ENCODE data around the gene DSCAML1. TPM values are rescaled to one million over a fixed set of nuclear protein-coding genes. Genes with fewer than 3 reads are reported as not detected.

The DSCAML1 gene
- total RNA-seq, 1 experiment from 2014 or later = 0.90 TPM

DNA sequence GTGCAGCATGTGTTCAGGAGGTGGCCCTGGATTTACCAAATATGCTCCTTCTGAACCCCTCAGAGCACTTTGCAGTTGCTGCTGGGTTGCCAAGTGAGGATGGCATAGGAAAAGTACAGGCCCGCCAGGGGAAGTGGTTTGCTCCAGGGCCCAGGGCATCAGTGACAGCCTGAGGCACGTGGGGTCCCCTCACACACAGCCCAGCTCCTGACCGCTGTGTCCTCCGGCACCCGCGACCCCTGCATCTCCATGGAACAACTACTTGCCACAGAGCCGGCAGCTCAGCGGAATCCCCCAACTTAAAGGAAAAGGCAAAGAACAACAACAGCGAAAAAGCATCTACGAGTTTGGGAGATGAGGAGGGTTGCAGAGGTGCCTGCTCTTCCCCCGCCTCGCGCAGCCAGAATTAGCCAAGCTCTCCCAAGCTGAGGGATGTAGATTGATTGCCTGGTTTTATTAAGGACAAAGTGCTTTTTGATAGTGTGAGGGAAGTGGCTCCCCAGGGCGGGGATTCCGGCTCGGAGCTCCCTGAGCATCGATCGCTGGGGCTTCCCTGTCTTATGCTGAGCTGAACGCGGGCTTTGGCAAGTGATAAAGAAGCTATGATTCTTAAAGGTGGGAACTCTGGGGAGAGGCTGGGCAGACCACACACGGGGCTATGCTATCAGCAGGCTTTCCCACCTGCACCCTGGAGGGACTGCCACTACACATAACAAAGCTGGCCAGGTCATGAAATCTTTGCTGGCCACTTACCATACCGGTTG lies 294.8 kb downstream of the DSCAML1 start (continued):
- TF ChIP-seq IRF2 (CRISPR knock-in tag; IDR thresholded peaks at IDR 0.05; ENCODE audit: borderline replicate concordance, low read depth) (no peak), CREM (CRISPR knock-in tag; IDR thresholded peaks at IDR 0.05) (no peak)

GRCh38 chr11:117501237-117501898 lies 295.6 kb downstream of the DSCAML1 start:
- DNase-seq (ENCODE audit: low spot score) = no peak
- H3K4me1 Mint-ChIP-seq = peaks cover 19% of the 10 kb centered on the region
- POLR2A ChIA-PET = no interaction called here
- ATAC-seq = no peak
- CTCF ChIA-PET = interaction anchor here (1.9 to 3.0 kb wide), 3 partner anchors 58 to 120 kb away, joined by 6 to 25 read pairs (median 10); no protein-coding TSS in a partner anchor
- H3K9me3 Mint-ChIP-seq = no peaks in the 10 kb centered on the region
- H3K4me3 Mint-ChIP-seq = no peak overlapping the region
- H3K27ac Mint-ChIP-seq = peak overlapping the region; percentile 32; the same call in 1 of the 2 replicates
- no peaks in the 10 kb centered on the region for H3K27me3 Mint-ChIP-seq (ENCODE audit: low read depth)
- H3K36me3 Mint-ChIP-seq = no peaks in the 10 kb centered on the region
- TF ChIP-seq ZNF232 (CRISPR knock-in tag; IDR thresholded peaks at IDR 0.05) = no peak
- TF ChIP-seq, protein P1, sequence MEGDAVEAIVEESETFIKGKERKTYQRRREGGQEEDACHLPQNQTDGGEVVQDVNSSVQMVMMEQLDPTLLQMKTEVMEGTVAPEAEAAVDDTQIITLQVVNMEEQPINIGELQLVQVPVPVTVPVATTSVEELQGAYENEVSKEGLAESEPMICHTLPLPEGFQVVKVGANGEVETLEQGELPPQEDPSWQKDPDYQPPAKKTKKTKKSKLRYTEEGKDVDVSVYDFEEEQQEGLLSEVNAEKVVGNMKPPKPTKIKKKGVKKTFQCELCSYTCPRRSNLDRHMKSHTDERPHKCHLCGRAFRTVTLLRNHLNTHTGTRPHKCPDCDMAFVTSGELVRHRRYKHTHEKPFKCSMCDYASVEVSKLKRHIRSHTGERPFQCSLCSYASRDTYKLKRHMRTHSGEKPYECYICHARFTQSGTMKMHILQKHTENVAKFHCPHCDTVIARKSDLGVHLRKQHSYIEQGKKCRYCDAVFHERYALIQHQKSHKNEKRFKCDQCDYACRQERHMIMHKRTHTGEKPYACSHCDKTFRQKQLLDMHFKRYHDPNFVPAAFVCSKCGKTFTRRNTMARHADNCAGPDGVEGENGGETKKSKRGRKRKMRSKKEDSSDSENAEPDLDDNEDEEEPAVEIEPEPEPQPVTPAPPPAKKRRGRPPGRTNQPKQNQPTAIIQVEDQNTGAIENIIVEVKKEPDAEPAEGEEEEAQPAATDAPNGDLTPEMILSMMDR (IDR thresholded peaks at IDR 0.05) = no peak
- no peak for TF ChIP-seq ZBTB21 (CRISPR knock-in tag; IDR thresholded peaks at IDR 0.05; ENCODE audit: borderline replicate concordance)
- TF ChIP-seq SOX15 (CRISPR knock-in tag; IDR thresholded peaks at IDR 0.05) = no peak
- TF ChIP-seq ESRRA (CRISPR knock-in tag; IDR thresholded peaks at IDR 0.05; ENCODE audit: borderline replicate concordance) = no peak
- TF ChIP-seq, protein P2, sequence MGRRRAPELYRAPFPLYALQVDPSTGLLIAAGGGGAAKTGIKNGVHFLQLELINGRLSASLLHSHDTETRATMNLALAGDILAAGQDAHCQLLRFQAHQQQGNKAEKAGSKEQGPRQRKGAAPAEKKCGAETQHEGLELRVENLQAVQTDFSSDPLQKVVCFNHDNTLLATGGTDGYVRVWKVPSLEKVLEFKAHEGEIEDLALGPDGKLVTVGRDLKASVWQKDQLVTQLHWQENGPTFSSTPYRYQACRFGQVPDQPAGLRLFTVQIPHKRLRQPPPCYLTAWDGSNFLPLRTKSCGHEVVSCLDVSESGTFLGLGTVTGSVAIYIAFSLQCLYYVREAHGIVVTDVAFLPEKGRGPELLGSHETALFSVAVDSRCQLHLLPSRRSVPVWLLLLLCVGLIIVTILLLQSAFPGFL (CRISPR knock-in tag; IDR thresholded peaks at IDR 0.05; ENCODE audit: borderline replicate concordance) = no peak
- no peak for TF ChIP-seq ZNF671 (CRISPR knock-in tag; IDR thresholded peaks at IDR 0.05)
- TF ChIP-seq, protein P3, sequence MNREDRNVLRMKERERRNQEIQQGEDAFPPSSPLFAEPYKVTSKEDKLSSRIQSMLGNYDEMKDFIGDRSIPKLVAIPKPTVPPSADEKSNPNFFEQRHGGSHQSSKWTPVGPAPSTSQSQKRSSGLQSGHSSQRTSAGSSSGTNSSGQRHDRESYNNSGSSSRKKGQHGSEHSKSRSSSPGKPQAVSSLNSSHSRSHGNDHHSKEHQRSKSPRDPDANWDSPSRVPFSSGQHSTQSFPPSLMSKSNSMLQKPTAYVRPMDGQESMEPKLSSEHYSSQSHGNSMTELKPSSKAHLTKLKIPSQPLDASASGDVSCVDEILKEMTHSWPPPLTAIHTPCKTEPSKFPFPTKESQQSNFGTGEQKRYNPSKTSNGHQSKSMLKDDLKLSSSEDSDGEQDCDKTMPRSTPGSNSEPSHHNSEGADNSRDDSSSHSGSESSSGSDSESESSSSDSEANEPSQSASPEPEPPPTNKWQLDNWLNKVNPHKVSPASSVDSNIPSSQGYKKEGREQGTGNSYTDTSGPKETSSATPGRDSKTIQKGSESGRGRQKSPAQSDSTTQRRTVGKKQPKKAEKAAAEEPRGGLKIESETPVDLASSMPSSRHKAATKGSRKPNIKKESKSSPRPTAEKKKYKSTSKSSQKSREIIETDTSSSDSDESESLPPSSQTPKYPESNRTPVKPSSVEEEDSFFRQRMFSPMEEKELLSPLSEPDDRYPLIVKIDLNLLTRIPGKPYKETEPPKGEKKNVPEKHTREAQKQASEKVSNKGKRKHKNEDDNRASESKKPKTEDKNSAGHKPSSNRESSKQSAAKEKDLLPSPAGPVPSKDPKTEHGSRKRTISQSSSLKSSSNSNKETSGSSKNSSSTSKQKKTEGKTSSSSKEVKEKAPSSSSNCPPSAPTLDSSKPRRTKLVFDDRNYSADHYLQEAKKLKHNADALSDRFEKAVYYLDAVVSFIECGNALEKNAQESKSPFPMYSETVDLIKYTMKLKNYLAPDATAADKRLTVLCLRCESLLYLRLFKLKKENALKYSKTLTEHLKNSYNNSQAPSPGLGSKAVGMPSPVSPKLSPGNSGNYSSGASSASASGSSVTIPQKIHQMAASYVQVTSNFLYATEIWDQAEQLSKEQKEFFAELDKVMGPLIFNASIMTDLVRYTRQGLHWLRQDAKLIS (CRISPR knock-in tag; IDR thresholded peaks at IDR 0.05; ENCODE audit: borderline replicate concordance) = no peak
- no peak for TF ChIP-seq FOXP1 (CRISPR knock-in tag; IDR thresholded peaks at IDR 0.05; ENCODE audit: borderline replicate concordance)
- TF ChIP-seq SP1 (CRISPR knock-in tag; conservative IDR thresholded peaks at IDR 0.05) = no peak
- no peak for TF ChIP-seq ZNF263 (CRISPR knock-in tag; IDR thresholded peaks at IDR 0.05; ENCODE audit: low read depth)
- no peak for TF ChIP-seq ZNF121 (CRISPR knock-in tag; IDR thresholded peaks at IDR 0.05)
- no peak for TF ChIP-seq ELF4 (CRISPR knock-in tag; IDR thresholded peaks at IDR 0.05; ENCODE audit: low read depth)
- TF ChIP-seq, protein P4, sequence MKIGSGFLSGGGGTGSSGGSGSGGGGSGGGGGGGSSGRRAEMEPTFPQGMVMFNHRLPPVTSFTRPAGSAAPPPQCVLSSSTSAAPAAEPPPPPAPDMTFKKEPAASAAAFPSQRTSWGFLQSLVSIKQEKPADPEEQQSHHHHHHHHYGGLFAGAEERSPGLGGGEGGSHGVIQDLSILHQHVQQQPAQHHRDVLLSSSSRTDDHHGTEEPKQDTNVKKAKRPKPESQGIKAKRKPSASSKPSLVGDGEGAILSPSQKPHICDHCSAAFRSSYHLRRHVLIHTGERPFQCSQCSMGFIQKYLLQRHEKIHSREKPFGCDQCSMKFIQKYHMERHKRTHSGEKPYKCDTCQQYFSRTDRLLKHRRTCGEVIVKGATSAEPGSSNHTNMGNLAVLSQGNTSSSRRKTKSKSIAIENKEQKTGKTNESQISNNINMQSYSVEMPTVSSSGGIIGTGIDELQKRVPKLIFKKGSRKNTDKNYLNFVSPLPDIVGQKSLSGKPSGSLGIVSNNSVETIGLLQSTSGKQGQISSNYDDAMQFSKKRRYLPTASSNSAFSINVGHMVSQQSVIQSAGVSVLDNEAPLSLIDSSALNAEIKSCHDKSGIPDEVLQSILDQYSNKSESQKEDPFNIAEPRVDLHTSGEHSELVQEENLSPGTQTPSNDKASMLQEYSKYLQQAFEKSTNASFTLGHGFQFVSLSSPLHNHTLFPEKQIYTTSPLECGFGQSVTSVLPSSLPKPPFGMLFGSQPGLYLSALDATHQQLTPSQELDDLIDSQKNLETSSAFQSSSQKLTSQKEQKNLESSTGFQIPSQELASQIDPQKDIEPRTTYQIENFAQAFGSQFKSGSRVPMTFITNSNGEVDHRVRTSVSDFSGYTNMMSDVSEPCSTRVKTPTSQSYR (CRISPR knock-in tag; IDR thresholded peaks at IDR 0.05) = no peak
- TF ChIP-seq, protein P5, sequence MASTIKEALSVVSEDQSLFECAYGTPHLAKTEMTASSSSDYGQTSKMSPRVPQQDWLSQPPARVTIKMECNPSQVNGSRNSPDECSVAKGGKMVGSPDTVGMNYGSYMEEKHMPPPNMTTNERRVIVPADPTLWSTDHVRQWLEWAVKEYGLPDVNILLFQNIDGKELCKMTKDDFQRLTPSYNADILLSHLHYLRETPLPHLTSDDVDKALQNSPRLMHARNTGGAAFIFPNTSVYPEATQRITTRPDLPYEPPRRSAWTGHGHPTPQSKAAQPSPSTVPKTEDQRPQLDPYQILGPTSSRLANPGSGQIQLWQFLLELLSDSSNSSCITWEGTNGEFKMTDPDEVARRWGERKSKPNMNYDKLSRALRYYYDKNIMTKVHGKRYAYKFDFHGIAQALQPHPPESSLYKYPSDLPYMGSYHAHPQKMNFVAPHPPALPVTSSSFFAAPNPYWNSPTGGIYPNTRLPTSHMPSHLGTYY (CRISPR knock-in tag; IDR thresholded peaks at IDR 0.05) = no peak
- TF ChIP-seq FOXK1 (CRISPR knock-in tag; IDR thresholded peaks at IDR 0.05) = no peak
- no peak for TF ChIP-seq E2F1 (CRISPR knock-in tag; IDR thresholded peaks at IDR 0.05)
- TF ChIP-seq, protein P6, sequence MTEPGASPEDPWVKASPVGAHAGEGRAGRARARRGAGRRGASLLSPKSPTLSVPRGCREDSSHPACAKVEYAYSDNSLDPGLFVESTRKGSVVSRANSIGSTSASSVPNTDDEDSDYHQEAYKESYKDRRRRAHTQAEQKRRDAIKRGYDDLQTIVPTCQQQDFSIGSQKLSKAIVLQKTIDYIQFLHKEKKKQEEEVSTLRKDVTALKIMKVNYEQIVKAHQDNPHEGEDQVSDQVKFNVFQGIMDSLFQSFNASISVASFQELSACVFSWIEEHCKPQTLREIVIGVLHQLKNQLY (CRISPR knock-in tag; IDR thresholded peaks at IDR 0.05) = no peak
